RKO (cell line): Measurements from ENCODE around the gene SAP30BP.

Experiments
- DNase-seq: peaks from one replicate; pipeline ENCODE4 v3.0.0-alpha.2; 2016; ENCODE audit warnings: low spot score

SAP30BP gene

DNA sequence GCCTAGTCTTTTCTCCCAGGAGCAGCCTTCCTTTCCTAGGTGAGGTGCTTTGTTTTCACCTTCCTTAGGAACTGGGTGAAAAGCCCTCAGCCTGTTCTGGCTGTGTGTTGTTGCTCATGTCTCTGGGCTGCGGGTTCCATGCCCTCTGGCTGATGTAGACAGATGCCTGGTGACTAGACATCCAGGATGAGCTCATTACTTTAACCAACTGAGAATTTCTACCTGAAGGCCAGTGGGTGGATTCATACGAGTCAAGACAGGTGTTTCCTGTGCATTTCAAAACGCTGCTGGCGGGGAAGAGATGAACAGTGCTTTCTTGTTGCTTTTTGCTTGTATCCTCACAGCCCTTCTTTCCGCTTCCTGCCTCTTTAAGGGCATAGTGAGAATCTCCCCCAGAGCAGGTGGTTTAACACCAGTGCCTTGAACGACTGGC, 22.3 kb downstream of the SAP30BP start:
- no peak for DNase-seq

DNA sequence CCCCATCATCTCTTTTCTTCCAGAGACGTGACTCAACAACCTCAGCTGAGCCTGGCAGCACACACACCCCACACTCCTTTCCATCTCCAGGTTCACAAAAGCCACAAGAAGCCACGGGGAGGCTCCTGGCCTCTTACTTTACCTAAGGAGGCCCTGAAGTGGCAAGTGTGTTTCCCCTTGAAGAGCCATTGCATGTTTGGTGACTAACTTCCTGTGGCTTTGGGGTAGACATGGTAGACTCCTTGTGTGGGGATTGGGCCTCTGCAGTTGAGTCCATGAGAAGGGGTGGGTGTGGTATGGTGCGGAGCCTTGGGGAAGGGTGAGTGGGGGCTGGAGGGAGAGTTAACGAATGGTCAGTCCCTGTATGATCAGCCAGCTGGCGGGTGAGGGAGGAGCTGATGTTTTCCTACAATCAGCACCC, 24.2 kb downstream of the SAP30BP start:
- no peak for DNase-seq

DNA sequence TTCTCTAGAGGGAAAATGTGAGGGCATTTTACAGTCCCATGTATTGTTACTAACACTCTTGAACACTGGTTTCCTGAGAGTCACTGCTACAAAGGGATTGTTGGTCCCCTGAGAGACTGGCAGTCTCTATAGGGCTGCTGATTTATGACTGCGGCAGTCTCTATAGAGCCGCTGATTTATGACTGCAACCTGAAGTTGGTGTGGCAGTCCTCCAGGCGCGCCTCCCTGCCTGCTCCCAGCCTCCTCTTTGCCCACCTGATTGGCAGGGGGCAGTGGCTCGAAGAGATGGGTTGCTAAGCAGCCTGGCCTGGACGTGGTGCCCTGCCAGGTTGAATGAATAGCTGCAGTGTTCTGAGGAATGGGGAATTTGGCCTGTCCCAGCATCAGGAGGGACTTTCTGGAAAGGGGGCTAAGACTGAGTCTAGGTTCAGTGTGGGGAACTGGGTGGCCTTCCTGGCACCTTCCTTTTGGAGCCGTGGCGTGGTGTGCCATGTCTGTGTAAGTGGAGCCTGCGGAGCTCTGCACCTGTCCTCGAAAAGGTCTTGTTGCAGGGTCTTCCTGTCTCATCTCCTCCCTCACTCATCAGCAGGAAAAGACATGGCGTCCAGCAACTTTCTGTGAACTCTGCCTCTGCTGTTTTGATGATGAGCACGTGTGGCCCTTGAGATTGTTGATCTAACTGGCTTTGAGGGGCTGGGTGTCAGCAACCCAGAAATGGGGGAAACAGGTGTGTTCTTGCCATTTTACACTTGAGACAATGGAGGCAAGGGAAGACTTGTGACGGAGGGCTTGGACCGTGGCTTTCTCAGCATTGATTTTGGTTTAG, 24.9 kb downstream of the SAP30BP start:
- DNase-seq, result no peak

DNA sequence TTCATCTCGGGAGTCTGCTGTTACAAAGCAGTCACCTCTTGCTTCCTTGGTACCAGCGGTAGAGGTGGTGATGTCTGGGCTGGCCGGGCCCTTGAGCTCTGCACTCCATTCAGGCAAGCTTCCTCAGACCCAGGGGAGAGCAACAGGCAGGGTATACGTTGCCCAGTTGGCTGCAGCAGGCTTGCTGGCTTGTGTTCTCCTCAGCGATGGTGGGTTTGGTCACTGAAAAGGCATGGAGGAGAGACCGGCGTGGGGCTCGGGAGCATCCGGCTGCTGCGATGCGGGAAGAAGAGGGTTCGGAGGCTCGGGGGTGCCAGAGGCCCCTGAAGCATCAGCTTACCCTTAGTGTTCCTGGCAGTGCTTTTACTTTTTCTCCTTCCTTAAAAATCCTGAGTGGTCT, 25.8 kb downstream of the SAP30BP start:
- DNase-seq, result no peak

DNA sequence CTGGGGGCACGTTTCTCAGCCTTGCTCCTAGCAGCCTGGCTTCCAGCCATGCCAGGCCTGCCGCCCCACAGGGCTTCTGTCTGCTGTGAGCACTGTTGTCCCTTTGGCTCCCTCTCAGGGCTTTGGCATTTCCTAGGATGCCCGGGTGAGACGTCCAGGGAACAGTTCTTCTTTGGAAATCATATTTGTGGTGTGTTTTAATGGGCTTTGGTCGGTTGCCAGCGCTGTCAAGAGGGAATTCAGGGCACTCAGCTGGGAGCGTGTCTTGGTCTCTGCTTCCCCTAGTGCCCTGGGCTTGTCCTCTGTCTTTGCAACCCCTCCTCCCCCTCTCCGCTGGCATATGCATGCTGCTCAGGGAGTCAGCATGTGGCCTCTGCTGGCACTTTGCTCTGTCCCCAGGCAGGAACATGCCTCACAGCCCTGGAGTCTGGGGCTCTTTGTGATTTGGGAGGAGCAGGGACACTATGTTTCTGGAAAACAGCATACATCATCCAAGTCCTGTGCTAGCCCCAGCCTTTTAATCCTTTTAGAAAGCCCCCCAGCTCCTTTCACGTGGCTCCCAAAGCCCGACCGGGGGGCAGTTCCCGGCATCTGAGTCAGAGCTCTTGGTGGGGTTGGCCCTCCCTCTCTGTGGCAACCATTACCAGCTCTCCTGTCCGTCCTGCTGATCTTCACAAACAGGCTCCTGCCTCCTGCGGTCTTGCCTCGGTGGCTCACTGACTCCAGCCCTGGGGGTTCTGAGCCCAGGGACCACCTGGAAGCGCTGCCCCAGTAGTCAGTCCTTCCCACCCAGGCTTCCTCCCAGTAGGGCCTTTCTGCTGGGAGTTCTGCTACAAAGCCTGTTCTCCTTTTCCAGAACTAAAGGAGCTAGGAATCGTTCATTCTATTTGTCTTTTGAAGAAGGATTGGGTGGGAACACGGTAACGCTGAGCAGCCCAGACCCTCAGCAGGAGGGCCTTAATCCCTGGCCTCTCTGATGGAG, 26.7 kb downstream of the SAP30BP start:
- no peak for DNase-seq

DNA sequence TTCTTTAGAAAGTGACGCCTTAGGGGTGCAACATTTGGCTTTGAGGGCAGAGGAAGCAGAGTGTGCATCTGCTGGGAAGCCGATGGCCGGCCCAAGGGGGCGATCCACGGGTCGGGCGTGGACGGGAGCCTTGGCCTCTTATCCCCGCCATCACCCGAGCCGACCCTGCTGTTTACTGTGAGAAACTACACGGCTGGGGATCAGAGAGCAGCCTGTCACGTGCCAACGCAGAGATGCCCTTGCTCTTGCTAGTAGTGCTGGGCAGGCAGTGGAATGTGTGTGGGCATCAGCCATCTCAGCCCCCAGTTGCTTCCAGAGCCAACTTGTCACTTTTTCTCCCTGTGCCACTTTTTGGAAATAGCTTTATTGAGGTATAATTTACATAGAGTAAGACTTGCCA, 27.4 kb downstream of the SAP30BP start:
- no peak for DNase-seq

DNA sequence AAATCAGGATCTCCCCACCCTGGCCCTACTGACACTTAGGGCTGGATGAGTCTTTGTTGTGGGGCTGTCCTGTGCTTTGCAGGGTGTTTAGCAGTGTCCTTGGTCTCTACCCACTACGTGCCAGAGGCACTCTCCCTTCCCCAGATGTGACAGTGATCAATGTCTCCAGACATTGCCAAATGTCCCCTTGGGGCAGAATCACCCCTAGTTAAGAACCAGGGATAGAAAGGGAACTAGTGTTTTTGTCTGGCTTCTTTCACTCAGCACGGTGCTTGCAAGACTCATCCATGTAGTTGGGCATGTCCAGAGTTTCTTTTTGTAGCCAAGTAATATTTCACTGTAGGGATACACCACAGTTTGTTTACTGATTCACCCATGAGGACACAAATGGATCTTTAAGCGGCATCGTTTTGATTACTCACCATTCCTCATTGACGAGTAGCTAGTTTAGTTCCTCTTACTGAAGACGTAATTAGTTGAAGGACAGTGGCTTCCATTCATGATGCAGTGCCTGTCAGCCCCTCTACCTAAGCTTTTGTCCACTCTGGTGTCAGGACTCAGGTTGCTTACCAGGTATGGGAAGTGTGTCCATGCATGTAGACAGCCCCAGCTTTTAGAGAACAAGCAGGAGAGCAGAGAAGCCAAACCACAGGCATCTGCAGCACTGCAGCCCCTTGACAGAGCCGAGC, 28.1 kb downstream of the SAP30BP start:
- peak; percentile 29 for DNase-seq

DNA sequence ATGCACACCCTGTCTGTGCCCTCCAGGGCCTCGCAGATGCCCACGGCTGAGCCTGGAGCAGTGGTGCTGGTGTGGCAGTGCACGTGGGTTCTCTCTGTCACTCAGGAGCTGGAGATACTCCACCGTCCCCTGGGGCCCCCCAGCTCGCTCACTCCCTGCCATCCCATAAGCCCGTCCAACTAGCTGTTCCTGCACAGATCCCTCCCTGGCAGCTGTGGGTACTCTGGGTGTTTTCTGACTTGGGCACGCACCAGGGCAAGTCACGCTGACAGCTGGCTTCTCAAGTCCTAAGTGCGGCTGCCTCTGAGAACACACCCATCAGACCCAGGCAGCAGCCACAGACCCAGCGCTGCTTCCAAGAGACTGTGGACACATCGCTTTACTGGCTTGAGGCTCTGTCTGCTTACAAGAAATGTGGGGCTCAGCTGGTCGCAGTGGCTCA, 28.7 kb downstream of the SAP30BP start:
- DNase-seq, result no peak

DNA sequence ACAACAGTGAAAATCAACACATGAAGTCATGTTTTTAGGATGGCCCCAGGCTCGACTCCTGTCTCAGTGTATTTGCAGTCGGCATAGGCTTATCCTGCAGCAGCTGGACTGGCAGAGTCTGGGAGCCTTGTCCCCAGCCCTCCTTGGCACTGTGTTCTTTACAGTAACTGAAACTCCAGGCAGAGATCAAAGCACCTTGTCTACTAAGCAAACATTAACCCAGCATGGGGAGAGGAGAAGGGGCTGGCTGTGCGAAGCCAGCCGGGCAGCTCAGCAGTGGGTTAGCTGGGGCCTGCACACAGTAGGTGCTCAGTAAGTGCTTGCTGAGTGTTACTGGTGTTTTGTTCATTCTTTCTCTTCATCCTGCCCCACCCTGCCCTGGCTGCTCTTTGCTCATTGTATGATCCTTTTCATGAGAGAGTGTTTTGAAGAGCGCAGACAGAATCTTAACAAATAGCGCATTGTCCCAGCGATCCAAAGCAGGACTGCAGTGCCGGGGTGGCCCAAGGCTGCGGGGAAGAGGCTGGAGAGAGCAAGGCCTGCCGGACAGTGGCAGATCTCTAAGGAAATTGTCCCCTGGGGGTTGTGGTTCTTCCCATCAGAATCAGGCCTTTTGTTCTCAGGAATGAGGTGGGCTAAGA, 30.6 kb downstream of the SAP30BP start:
- DNase-seq, result no peak

DNA sequence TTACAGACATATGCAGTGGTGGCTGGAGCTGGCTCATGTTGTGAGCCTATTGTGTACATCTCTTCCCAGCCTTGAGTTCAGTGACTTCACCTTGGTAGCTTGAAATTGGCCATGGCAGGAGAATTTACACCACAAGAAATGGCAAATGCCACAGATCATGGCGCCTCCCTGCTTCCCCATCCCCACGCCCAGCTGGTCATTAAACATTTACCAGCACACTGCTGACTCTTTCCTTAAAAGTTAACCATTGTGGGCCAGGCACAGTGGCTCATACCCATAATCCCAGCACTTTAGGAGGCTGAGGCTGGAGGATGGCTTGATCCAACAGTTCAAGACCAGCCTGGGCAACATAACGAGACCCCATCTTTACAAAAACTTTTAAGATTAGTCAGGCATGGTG, 31.5 kb downstream of the SAP30BP start:
- DNase-seq, result no peak

DNA sequence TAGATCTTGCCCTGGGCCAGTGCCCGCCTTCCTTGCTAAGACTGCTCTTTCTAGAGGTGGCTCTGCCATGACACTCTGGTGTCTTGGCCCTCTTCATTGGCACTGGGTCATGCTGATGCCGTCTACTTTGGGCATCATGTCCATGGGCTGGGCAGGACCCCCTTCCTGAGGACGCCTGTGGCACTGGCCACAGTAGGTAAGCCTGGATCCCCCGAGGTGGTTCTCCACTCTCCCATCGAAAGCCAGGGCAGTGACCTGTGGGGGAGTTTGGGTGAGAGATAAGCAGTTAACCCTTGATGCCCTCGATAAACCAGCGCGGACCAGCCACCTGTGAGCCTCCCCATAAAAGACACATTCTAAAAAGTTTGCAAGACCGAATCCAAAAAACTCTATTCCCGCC, 34.1 kb downstream of the SAP30BP start:
- DNase-seq, result no peak

DNA sequence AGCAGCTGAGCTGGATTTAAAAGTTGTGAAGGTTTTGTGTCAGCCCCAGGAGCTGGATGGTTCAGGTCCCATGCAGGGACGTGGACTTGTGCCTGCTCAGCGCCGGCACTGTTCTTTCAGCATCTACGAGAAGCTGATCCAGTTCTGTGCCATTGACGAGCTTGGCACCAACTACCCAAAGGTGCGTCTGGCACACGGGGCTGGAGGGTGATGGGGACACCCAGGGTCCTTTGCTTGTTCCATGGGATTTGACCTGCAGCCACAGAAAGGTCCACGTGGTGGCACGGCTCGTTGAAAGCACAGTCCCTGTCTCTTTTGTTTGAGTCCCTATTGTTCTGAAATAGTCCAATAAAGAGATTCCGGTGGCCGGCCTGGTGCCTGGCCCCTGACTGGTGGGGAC, 36.1 kb downstream of the SAP30BP start:
- no peak for DNase-seq

DNA sequence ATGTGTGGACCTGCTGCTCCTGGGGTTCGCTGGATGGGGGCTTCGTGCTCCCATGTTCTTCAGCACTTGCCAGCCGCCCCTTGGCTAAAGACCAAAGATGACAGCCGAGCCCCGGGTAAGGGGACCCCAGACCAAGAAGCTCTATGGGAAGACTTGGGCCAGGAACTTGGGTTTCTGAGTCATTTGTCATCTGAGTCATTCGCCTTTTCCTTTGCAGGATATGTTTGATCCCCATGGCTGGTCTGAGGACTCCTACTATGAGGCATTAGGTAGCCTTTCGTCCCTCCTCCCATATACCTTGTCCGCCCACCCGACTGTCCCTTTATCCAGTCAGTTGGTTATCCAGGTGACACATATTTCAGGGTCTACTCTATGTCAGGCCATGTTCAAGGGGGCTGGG, 36.5 kb downstream of the SAP30BP start:
- DNase-seq, result no peak

DNA sequence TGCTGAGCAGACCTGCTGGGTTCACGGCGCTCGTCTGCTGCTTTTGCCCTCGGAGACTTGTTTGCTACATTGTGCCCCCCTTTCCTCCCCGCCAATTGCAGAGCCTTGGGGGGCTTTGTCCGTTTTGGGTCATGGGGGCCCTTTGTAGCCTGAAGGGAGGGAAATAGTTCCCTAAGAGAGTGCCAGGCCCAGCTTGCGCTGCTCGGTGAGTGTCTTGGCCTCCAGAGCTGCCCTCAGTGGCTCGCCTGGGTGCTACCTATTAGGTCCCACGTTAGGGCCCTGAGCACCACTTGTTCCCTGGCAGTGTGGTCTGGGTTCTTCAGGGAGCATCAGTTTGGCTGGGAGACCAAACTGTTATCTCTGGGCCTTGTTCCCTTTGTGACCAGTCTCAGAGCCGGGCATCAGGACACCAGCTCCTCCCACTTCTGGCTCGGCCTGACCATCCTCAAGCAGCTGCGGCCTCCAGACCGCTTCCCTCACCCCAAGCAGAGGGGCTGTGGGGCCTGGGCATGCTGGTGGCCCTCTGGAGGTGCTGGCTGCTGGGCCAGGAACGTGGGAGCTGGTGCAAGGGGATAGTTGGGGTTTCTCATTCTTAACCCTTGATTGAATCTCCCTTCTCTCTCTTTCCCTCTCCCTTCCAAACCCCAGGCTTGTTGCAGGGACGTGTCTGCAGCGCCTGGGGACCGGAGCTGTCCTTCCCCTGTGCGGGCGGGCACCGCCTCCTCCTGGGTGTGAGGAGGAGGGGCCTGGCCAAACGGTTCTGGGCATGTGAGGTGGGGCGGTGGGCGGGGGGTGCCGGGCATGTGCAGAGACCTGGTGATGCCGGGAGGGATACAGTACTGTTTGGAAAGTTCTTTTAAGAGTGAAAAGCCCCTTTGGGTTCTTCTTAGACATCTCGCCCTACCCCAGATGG, 38.1 kb downstream of the SAP30BP start:
- no peak for DNase-seq

DNA sequence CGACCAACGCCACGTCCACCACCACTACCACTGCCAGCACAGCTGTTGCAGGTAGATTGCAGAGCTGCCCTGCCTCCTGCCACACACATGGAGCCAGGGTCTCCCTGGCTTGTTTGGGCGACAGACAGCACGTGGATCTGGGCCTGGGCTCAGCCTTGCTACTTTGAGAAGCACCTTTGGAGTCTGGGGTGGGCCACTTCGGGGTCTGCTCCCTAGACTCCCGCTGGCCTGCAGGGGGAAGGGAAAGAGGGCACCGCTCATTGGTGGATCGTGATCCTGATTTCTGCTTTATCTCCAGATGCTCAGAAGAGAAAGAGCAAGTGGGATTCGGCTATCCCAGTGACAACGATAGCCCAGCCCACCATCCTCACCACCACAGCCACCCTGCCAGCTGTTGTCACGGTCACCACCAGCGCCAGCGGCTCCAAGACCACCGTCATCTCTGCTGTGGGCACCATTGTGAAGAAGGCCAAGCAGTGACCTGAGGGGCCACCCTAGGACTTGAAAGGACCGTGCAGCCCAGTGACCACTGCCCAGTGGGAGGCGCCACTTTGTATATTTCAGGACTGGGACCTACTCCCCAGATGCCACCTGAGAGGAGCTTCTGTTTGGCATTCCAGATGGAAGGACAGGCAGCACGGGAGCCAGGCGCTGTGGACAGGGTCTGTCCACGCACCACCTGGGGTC, 39.0 kb downstream of the SAP30BP start:
- DNase-seq, result no peak

DNA sequence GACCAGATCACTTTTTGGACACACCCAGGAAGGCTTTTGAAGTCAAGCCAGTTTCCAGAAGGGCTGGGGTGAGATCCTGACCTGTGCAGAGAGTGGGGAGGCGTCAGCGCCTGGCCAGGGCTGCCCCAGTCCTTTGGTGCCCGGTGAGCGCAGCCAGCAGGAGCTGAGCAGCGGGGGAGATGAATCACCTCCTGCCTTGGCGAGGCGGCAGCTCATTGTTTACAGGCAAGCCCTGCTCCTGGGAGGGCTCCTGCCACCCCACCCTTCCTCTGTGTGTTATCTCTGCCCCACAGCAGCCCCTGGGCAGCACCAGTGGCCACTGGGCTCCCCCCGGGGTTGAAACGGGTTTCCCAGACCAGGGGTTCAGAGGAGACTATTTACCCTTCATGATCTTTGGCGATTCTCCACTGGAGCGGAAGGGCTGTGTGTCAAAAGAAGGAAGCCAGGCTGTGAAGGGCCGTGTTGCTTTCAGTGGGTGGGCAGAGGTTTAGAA, 40.0 kb downstream of the SAP30BP start:
- DNase-seq, result no peak

DNA sequence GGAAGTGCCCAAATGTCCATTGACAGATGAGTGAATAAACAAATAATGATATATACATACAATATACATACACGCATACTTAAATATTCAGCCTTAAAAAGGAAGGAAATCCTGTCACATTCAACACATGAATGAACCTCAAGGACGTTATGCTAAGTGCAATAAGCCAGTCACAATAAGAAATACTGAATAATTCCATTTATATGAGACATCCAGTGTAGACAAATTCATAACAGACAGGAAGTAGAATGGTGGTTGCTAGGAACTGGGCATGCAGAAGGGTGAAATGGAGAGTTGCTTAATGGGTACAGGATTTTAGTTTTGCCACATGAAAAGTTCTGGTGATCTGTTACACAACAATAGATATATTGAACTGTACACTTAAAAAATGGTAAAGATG, 45.3 kb downstream of the SAP30BP start:
- DNase-seq, result peak; percentile 35

DNA sequence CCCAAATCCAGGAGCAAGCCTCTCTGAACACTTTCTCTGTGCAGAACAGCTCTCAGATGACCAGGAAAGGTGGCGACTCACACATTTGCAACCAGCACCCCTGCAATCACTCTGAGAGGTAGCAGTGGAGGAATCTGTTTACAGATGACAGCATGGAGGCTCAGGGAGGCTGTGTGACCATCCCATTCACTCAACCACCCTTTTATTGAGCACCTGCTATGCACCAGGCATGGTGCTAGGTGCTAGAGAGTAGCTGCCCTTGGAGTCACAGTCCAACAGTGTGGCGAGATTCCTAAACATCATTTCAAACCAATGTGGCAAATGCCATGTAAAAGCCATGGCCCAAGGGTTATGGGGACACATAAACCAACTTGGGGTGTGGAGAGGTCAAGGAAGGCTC, 52.6 kb downstream of the SAP30BP start:
- DNase-seq, result no peak

DNA sequence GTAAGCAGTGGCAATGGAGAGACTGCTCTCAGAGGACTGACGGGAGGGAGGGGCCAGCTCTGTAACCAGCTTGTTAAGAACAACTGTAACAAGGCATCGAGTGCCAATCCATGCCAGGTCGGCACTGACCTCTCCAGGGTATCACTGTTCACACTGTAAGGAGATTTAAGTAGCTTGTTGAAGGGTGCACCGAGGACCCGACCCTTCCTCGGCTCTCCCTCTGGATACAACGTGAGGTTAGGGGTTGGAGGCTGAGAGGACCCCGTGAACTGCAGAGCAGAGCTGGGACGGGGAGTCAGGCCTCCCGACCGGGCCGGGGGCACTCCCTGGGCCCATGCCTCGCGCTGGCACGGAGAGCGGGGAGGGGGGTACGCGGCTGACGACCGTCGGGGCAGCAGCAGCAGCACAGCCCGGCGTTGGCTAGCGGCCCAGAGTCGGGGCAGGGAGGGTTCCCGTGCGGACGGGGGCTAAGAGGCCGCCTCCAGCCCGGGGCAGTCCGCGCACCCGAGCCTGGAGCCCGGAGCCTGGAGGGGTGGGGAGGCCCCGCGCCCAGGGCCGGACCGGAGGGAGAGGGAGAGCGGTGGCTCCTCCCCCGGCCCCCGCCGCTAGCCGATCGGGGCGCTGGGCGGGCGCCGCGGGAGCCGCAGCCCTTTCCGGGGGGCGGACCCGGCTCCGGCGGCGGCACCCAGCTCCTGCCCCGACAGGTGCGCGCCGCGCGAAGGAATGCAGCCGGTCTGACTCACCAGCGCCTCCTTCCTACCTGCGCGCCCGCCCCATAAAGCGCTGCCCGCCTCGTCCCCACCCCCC, 53.7 kb downstream of the SAP30BP start, which contains the start of gene ITGB4:
ITGB4 (plus strand) TSS at position 804 of the 807 bp plus-strand sequence. CDS start 3,245 bp downstream, outside the sequence.
- DNase-seq, result no peak
